Osteoblast (primary cell): ENCODE measurements around the gene MBD6. TPM values are rescaled to one million over a fixed set of nuclear protein-coding genes. Genes with fewer than 3 reads are reported as not detected.

Experiments
- DNase-seq: peaks from one replicate; pipeline ENCODE4 v3.0.0; 2011; ENCODE audit warnings: low spot score, mixed read lengths; ENCODE audit not compliant: insufficient read length; ENCODE audit errors: missing footprints
- H2AFZ ChIP-seq: 2 replicates; pipeline ENCODE4 v1.6.0; 2011; ENCODE audit warnings: mild to moderate bottlenecking, low read length
- H3K27ac ChIP-seq: 2 replicates; pipeline ENCODE4 v1.5.1; 2011; ENCODE audit warnings: mild to moderate bottlenecking, low read depth, low read length, moderate library complexity
- H3K27me3 ChIP-seq: 2 replicates; pipeline ENCODE4 v1.6.0; 2012; ENCODE audit warnings: mild to moderate bottlenecking, control low read depth, inconsistent platforms, low read length, moderate library complexity; ENCODE audit not compliant: insufficient read depth
- H3K36me3 ChIP-seq: 2 replicates; pipeline ENCODE4 v1.5.1; 2011; ENCODE audit warnings: mild to moderate bottlenecking, low read length, control low read depth, moderate library complexity; ENCODE audit not compliant: insufficient read depth
- H3K4me1 ChIP-seq: 2 replicates; pipeline ENCODE4 v1.5.1; 2011; ENCODE audit warnings: mild to moderate bottlenecking, low read length, control low read depth, moderate library complexity; ENCODE audit not compliant: insufficient read depth
- H3K4me2 ChIP-seq: 2 replicates; pipeline ENCODE4 v1.6.0; 2011; ENCODE audit warnings: mild to moderate bottlenecking, low read length; ENCODE audit not compliant: insufficient read depth
- H3K4me3 ChIP-seq: fragments of 200-600 bp; sonication (generic); 3 replicates; pipeline ENCODE4 v1.5.1; 2012; ENCODE audit warnings: mild to moderate bottlenecking, low read length, inconsistent platforms; ENCODE audit not compliant: insufficient read depth
- H3K79me2 ChIP-seq: 2 replicates; pipeline ENCODE4 v1.6.0; 2012; ENCODE audit warnings: mild to moderate bottlenecking, low read length, control low read depth, inconsistent platforms; ENCODE audit not compliant: insufficient read depth
- H3K9me3 ChIP-seq: 2 replicates; pipeline ENCODE4 v1.5.1; 2011; ENCODE audit warnings: low read depth, low read length, control low read depth
- H4K20me1 ChIP-seq: 2 replicates; pipeline ENCODE4 v1.6.0; 2012; ENCODE audit warnings: mild to moderate bottlenecking, low read length, control low read depth; ENCODE audit not compliant: insufficient read depth
- total RNA-seq: library from RNA; depleted of rRNA; stranded (reverse); fragments of >200 nt; gene quantifications from 2 replicates; pipeline ENCODE4 v1.2.3, GENCODE V29; 2012
- TF ChIP-seq, protein P1 (sequence below): IDR thresholded peaks from 2 replicates; pipeline ENCODE4 v1.5.1; 2011; ENCODE audit warnings: mild to moderate bottlenecking, low read depth, low read length, moderate library complexity; ENCODE audit errors: extremely low read depth

MBD6 gene
- total RNA-seq, 1 donor: 5.8 TPM

GRCh38 chr12:57539134-57539768 is 16.6 kb downstream of the MBD6 start:
- peaks cover 58% of the 10 kb centered on the region for H3K79me2 ChIP-seq
- no peaks in the 10 kb centered on the region for H3K27me3 ChIP-seq
- TF ChIP-seq, protein P1, sequence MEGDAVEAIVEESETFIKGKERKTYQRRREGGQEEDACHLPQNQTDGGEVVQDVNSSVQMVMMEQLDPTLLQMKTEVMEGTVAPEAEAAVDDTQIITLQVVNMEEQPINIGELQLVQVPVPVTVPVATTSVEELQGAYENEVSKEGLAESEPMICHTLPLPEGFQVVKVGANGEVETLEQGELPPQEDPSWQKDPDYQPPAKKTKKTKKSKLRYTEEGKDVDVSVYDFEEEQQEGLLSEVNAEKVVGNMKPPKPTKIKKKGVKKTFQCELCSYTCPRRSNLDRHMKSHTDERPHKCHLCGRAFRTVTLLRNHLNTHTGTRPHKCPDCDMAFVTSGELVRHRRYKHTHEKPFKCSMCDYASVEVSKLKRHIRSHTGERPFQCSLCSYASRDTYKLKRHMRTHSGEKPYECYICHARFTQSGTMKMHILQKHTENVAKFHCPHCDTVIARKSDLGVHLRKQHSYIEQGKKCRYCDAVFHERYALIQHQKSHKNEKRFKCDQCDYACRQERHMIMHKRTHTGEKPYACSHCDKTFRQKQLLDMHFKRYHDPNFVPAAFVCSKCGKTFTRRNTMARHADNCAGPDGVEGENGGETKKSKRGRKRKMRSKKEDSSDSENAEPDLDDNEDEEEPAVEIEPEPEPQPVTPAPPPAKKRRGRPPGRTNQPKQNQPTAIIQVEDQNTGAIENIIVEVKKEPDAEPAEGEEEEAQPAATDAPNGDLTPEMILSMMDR: no peak
- H3K4me3 ChIP-seq: no peak overlapping the region
- no peaks in the 10 kb centered on the region for H3K9me3 ChIP-seq
- H3K4me1 ChIP-seq: peaks cover 12% of the 10 kb centered on the region
- H3K36me3 ChIP-seq: peaks cover 57% of the 10 kb centered on the region
- H3K27ac ChIP-seq: no peak overlapping the region
- H3K4me2 ChIP-seq: no peak overlapping the region
- H4K20me1 ChIP-seq: peaks cover 27% of the 10 kb centered on the region
- no peak overlapping the region for H2AFZ ChIP-seq
- DNase-seq: no peak

GRCh38 chr12:57541001-57541400 is 18.4 kb downstream of the MBD6 start:
- Histone ChIP-seq H3K4me3 (no peak overlapping the region), H3K36me3 (peaks cover 42% of the 10 kb centered on the region), H3K27ac (no peak overlapping the region), H3K27me3 (no peaks in the 10 kb centered on the region), H3K4me2 (no peak overlapping the region), H2AFZ (no peak overlapping the region), H4K20me1 (peaks cover 39% of the 10 kb centered on the region), H3K79me2 (peaks cover 71% of the 10 kb centered on the region), H3K4me1 (peaks cover 21% of the 10 kb centered on the region), H3K9me3 (no peaks in the 10 kb centered on the region)
- DNase-seq: no peak
- TF ChIP-seq, protein P1: no peak

GRCh38 chr12:57541717-57542116 is 19.1 kb downstream of the MBD6 start:
- no peak for DNase-seq
- TF ChIP-seq, protein P1: no peak
- Histone ChIP-seq H4K20me1 (peaks cover 40% of the 10 kb centered on the region), H3K36me3 (peaks cover 37% of the 10 kb centered on the region), H2AFZ (no peak overlapping the region), H3K4me1 (peaks cover 25% of the 10 kb centered on the region), H3K79me2 (peaks cover 76% of the 10 kb centered on the region), H3K27me3 (no peaks in the 10 kb centered on the region), H3K27ac (no peak overlapping the region), H3K4me2 (no peak overlapping the region), H3K9me3 (no peaks in the 10 kb centered on the region), H3K4me3 (no peak overlapping the region)

- Histone ChIP-seq H3K4me2 (no peak overlapping the region), H3K27me3 (peaks cover 7% of the 10 kb centered on the region), H3K9me3 (no peaks in the 10 kb centered on the region), H2AFZ (no peak overlapping the region), H3K4me3 (no peak overlapping the region), H4K20me1 (peaks cover 34% of the 10 kb centered on the region), H3K36me3 (peaks cover 25% of the 10 kb centered on the region), H3K27ac (peak overlapping the region; percentile 9), H3K79me2 (peaks cover 68% of the 10 kb centered on the region), H3K4me1 (peaks cover 25% of the 10 kb centered on the region)
- peak; percentile 75 for DNase-seq
- TF ChIP-seq, protein P1: no peak
Measured at GRCh38 chr12:57543581-57543980, 21.0 kb downstream of the MBD6 start.
